ENCODE results near the gene ZNF346.
A peak's percentile ranks its signal among the peaks of the same experiment; 100 is the strongest.
"Not testable (repeated sequence)": the region's sequence is repeated elsewhere in the genome, so short reads cannot be mapped to it uniquely, and the experiment has no call there.

ZNF346 gene

DNA sequence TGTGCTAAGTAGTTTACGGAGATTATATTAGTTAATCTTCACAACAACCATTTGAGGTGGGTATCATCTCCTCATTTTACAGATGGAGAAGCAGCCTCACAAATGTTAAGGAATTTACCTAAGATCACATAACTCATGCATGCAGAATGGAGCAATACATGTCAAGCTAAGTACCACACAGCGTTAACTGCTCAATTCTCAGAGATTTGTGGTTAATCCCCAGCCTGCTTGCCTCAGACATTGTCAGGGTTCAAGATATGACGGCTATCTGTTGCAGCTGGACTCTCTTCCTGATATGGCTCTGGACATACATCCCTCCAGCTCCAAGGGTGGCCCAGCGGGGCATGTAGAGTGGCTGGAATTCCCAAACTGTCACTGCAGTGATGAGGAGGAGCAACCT lies 7.3 kb upstream of the ZNF346 start:
- no peak for DNase-seq

DNA sequence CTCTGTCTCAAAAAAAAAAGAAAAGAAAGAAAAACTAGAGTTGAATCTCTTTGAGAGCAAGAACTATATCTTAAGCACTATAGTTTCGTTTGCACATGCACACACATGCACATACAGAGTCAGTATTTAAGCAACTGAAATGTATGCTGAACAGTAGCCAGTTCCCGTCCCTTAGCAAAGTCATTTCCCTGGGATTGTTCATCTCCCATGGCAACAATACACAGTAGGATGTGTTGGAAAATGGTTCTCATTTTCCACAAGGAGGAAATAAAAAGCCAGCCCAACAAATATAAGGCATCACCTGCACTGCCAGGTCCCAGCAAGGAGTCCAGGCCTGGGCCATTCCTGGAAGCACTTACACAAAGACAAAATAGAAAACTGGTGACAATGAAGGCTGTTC lies 4.2 kb upstream of the ZNF346 start:
- DNase-seq: no peak

DNA sequence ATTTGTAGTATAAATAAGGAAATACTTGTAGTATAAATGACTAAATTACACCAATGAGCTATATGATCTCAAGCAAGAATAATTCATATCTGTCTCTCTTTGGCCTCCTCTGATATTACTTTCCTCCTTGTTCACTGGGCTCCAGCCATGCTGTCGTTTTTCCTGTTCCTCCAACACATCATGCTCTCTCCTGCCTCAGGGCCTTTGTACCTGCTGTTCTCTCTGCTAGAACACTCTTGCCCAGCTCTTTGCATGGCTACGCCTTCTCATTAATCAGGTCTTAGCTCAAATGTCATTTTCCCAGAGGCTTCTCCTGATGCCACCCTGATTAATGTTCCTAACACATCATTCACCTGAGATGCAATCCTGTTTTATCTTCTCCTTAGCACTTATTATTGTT lies 2.5 kb upstream of the ZNF346 start:
- DNase-seq: no peak

DNA sequence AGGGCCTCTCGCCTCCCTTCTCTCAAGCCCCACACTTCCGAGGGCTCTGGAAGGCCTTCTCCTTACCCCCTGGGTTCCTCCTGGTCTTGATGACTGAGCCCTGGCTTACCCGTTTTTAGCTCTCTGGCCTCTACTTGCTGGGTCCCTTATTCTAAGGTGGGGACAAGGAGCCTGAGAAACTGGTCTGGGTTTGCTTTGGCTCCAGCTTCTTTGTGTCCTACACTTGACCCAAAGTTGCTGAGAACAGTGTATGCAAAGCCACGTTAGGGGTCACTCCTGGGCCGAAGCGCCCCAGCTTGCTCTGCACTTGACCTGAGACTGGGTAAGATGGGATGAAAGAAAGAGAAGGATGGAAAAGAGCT lies 788 bp downstream of the ZNF346 start:
- peak in 1 of 2 experiments; percentile 27 for DNase-seq

DNA sequence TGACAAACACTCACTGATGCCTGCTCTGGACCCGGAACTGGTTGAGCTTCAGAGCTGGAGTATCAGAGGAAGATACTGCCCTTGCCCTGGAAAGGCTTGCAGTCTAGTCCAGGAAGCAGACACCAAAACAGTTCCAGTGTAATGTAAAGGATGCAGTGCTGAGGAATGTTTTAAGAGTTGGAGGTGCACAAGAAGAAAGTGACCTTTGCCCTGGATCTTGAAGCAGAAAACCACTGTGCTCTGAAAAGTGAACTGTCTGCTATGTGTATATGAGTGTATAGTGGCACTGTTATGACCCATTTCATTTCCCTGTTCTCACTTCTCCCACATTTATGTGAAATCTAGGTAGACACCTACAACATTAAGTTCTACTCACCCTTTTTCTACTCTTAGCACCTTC lies 2.1 kb downstream of the ZNF346 start:
- no peak for DNase-seq

DNA sequence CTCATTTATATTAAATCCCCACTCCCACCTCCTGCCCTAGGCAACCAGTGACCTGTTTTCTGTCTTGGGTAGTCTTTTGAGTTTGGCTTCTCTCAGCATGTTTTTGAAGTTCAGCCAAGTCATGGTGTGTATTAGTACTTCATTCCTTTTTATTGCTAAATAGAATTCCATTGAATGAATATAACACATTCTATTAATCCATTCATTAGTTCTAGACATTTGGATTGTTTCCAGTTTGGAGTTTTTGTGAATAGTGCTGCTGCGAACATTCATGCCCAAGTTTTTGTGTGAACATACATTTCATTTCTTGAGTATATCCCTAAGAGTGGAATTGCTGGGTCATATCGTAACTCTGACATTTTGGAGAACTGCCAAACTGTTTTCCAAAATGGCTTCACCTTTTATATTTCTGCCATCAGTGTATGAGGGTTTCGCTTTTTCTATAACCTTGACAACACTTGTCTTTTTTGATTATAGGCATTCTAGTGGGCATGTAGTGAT lies 2.7 kb downstream of the ZNF346 start:
- no peak for DNase-seq

DNA sequence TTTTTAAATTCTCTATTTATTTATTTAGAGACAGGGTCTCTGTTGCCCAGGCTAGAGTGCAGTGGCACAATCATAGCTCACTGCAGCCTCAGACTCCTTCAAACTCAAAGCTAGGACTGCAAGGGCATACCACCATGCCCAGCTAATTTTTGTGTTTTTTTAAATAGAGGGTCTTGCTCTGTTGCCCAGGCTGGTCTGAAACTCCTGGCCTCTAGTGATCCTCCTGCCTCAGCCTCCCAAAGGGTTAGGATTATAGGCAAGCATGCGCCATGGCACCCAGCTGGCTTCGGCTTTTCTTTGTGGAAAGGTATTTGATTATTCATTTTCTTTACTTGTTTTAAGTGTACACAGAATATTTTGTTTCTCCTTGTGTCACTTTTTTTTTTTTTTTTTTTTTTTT lies 5.2 kb downstream of the ZNF346 start:
- DNase-seq: no peak

DNA sequence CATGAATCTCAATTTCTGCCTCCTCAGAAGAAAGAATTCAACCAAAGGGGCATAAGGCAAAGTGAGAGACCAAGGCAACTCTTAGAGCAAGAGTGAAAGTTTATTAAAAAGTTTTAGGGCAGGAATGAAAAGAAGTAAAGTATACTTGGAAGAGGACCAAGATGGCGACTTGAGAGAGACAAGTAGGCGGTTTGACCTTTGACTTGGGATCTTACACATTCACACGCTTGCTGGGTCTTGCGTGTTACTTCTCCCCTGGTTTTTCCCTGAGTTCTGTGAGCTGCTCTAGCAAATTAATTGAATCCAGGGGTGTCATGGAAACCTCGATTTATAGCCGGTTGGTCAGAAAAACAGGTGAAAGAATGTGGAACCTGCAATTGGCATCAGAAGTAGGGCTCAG lies 7.0 kb downstream of the ZNF346 start:
- no peak for DNase-seq

DNA sequence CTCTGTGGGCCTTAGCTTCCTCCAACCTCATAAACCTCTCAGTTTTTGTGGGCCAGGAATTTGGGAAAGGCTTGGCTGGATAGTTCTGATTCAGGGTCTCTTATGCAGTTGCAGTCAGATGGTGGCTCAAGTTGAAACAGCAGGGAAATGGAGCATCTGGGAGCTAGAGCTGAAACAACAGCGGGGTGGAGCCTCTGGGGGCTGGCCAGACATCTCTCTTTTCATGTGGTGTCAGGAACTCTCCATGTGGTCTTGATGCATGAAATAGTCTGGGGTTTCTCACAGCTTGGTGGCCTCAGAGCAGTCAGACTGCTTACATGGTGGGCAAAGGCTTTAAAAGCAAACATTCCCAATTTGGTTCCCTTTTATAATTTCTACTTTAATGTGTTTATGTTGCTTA lies 13.5 kb downstream of the ZNF346 start:
- peak in 1 of 2 experiments; percentile 3 for DNase-seq

DNA sequence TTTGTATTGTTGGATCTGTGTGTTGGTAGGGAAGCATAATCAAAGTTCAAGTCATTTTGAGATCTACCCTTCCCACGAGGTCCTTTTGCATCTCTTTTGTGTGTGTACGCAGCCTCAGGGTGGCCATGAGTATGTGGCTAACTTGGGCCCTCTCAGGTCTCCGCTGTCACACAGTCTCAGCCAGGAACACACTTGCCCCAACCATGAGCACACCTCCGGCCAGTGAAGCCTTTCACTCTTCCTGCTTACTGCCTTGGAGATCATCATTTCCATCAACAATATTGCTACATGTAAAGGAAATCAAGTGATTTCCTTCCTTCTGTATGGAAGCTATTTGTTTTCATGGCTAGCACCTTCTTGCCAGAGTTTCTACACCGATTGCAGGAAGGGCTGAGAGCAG lies 13.9 kb downstream of the ZNF346 start:
- no peak for DNase-seq

DNA sequence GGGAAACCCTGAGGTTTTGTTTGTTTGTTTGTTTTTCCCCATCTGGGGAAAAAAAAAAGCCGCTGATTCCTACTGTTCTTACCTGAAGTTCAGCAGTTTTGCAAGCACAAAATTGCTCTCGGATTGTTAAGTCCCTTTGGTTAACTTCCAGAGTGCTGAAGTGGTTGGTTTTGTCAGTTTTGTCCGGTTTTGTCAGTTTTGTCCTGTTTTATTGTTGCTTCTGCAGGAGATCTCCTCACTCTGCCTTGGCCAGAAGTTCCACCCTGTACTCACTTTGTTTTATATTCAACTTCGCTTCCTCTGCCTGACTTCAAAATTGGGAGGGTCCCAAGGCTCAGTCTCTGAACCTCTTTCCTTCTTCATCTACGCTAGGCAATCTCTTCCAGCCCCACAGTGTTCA lies 14.4 kb downstream of the ZNF346 start:
- no peak for DNase-seq

DNA sequence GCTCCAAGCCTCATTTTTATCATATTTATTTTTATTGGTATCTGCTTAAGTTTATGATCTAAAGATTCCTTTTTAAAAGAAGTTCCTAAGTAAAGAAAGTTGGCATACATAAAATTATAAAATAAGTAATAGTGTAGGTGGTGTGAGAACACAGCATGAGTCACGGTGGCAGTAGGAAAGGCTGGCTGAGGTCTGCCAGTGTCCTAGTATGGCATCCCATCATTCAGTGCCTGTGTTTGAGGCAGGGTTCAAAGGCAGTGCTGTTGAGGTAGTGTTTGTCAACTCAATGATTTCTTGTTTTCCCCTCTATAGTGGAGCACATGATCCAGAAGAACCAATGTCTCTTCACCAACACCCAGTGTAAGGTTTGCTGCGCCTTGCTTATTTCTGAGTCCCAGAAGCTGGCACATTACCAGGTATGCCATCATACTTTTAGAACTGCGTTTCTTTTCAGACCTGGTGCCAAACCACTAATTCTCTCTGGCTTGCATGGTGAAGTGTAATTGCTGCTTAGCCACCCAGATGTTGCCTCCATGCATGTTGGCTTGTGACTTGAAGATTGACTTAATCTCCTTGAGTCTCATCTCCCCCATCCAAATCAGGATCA lies 18.4 kb downstream of the ZNF346 start:
- no peak for DNase-seq

DNA sequence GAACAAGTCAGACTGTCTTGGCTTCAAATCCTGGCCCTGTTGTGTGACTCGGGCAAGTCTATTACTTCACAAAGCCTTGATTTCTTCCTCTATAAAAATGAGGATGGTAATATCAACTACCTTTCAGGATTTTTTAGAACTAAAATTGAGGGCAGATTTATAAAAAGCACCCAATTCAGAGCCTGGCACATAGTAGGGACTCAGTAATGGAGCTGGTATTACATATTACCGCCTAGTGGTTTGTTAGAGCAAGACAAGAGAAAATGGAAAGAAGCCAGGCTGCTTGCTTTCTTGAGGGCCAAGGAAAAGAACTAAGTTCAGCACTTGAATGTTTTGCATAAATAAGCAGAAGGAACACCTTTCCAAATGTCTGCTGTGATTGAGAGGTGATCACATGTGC lies 19.4 kb downstream of the ZNF346 start:
- DNase-seq: no peak

DNA sequence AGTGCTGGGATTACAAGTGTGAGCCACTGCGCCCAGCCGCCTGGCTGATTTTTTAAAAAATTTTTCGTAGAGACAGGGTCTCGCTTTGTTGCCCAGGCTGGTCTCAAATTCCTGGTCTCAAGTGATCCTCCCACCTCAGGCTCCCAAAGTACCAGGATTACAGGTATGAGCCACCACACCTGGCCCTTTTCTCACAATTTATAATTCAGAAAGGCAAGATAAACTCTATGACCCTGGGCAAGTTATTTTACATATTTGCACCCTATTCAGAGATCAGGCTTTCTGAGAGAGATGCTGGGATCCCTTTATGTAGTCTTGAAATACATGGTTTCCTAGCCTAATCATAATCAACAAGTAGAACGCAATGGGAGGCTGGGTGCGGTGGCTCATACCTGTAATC lies 20.6 kb downstream of the ZNF346 start:
- DNase-seq: no peak

DNA sequence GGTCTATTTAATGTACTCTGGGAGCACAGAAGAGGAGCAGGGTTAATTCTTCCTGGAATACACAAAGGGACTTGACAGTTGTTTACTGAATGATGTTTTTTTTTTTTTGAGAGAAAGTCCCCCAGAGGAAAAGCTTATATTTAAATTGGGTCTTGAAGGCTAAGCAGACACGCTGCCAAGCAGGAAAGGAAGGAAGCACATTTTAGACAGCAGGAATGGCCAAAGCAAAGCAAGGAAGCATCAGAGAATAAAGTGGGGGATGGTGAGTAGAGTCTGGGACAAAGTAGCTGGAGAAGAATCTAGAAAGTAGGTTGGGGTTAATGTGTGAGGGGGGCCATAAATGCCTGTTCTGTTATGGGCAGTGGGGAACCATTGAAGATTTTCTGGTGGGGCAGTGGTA lies 21.5 kb downstream of the ZNF346 start:
- DNase-seq: no peak

DNA sequence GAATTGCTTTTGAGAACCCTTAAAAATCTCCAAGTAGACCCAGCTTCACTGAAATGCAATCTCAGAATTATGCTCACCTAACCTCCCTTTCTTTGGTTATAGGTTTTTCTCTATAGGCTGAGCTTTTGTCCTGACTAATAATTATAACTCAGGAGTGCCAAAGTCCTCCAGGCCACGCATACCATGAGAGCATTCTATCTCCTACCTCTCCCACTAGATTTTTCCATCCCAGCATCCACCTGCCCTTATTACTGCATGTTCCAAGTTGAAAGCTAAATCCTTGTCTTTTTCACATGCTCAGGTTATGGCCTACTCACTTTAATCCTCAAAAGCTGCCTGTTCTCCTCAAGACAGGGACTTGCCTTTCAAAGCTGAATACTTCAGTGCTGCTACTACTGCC lies 22.1 kb downstream of the ZNF346 start:
- no peak for DNase-seq

DNA sequence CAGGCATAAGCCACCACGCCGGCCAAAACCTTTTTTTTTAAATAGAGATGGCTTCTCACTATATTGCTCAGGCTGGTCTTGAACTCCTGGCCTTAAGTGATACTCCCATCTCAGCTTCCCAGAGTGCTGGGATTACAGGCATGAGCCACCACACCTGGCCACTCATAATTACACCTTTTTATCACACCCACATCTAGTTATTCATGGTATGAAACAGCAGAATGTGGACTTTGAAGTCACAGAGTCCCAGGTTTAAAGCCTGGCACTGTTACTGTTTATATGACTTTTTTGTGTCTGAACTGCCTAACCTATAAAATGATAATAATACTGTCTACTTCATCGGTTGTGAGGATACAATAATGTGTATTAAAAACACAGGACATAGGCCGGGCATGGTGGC lies 23.1 kb downstream of the ZNF346 start:
- no peak for DNase-seq

DNA sequence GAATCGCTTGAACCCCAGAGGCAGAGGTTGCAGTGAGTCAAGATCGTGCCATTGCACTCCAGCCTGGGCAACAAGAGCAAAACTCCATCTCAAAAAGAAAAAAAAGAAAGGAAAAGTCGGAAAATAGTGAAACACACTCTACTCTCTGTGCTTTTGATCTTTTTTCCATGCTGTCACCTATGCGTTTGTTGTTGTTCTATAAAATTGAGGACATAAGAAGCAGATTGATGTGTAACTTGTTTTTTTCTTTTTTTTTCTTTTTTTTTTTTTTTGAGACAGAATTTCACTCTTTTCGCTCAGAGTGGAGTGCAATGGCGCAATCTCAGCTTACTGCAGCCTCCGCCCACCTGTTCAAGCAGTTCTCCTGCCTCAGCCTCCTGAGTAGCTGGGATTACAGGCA lies 26.0 kb downstream of the ZNF346 start:
- DNase-seq: not testable (repeated sequence)

DNA sequence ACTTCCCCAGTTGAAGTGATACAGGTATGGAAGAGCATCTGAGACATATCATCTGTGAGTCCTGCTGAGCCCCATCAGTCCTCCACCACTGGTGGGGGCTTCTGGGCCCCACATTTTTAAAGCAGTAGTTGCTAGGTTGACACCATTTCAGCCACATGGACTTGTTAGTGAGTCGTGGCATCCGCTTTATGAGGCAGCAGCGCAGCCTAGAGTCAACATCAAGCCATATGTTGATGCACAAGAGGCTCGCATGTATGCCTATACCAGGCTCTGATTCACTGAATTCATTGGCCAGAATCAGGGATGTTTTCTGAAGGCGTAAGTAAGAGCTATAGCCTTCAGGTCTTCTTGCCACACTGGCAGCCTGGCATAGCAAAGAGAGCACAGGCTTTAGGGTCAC lies 26.8 kb downstream of the ZNF346 start:
- no peak for DNase-seq

DNA sequence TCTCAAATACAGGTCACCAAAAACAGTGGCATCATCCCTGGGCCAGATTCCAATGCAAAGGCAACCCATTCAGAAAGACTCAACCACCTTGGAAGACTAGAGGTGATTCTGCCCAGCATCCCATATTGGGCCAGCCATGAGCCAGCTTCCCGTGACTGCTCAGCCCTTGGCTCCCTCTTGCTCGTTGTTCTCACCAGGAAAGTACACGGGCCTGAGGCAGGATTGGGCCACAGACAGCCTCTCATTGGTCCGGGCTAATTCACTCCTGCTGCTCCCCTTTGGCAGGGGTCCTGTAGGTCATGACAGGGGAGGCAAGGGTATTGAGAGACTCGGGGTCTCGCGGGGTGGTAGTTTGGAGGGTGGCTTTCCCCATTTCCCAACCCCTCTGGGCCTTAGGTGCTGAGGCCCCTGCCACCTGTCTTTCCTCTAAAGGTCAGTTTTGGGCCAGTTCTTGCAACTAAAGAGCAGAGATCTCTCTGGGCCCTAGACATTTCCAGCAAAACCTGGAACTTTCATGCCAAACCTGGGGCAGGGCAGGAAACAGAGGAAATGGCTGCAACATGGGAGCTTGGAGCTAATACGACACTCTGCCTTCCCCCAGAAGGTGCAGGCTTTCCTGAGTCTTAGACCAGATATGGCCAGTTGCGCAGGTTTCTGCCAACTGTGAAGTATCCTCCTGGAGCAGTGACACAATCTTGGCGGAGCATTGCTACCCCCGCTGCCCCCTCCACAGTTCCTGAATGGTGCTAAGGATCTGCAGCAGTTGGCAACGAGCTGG lies 42.2 kb downstream of the ZNF346 start:
- no peak for DNase-seq

DNA sequence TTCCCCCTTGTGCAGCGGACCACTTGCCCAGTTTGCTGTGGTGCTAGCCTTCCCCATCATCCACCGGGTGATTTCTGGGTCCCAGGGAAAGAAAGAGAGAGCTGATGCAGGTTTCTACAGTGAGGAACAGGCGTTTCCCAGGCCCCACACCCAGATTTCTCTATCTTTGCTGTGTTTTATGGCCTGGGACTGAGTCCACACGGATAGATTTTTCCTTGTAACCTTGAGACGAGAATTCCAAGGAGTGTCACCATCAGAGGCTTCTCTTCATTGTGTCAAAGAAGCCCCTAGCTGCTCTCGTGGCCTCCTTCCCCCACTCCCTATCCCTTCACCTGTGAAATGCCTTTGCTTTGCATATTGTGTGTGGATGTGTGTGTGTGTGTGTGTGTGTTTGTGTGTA lies 43.0 kb downstream of the ZNF346 start:
- DNase-seq: no peak

DNA sequence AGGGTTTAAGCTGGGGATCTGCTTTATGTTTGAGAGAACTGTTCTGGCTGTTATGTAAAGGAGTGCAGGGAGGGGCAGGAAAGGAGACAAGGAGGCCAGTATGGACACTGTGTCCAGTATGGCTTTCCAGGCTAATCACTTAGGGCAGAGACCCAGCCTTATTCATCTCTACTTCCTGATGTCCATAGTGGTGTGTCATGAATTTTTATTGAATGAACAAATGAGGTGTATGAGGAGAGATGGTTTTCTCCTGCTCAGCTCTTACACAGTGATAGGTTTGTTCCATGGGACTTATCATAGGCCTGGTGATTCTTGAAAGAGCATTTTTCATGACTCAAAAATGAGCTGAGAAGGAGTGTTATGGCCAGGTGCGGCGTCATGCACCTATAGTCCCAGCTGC lies 43.7 kb downstream of the ZNF346 start:
- DNase-seq: no peak

DNA sequence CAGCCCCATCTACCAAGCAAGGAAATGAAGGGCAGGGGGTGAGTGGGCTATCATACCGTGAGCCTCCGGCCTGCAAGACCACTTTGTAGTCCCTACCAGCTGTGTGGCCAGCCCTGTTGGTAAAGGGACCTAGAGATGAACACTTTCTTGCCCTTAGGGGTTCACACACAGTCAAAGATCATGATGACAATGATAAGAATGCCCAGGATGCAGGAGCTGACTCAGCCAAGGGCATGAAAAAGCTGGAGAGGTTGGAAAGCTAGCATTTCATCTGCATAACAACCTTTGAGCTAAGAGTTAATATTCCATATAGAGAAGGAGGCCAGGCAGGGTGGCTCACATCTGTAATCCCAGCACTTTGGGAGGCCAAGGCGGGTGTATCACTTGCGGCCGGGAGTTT lies 45.0 kb downstream of the ZNF346 start:
- no peak for DNase-seq

DNA sequence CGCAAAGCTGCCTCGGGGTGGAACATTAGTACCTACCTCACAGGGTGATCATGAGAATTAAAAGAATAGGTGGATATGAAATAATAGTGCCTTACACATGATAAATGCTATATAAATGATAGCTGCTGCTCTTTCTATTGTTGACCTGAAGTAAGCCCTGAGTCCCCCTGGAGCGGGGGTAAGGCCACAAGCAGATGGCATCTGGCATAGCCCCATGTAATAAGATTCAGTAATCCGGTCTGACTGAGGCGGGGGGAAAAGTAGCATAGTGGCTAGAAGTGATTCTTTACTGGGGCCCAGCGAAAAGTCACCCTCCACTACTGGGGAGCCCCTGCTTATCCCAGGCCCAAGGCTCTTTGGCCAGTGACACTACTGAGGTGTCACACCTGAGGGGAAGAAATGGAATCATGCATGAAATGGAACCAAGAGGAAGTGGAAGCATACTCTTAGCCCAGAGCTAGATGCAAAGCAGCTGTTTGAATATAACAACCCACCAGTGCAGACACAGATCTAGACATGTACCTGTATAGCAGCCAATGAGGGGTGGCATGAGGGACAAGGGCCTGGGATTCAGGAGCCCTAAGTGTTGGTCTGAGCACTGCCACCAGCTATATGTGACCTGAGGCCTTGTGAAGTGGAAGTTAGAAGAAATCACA lies 48.2 kb downstream of the ZNF346 start:
- DNase-seq: peak; percentile 8 to 73
